HepG2 (cell line): ENCODE data around the gene RASSF7. TPM values are rescaled to one million over a fixed set of nuclear protein-coding genes. Genes with fewer than 3 reads are reported as not detected.

Source experiments
- DR1 ChIP-seq: sonication (generic); formaldehyde crosslinking; IDR thresholded peaks from 2 replicates; pipeline ENCODE4 v1.8.0; 2021; ENCODE audit warnings: mild to moderate bottlenecking, missing genetic modification reagents, inconsistent platforms
- EED ChIP-seq: sonication (generic); formaldehyde crosslinking; IDR thresholded peaks from 2 replicates; pipeline ENCODE4 v1.5.0; 2020; ENCODE audit warnings: mild to moderate bottlenecking, missing genetic modification reagents
- EP300 ChIP-seq, 3 experiments: sonication (generic) in 1 of 3; formaldehyde crosslinking in 1 of 3; IDR thresholded peaks; 2 replicates each; pipeline versions ENCODE4 v1.5.1 to v1.6.1; 2011 to 2020; ENCODE audit warnings: low read depth in 2 of 3, low read length in 2 of 3, borderline replicate concordance in 1 of 3, improper control_type of control experiment in 1 of 3, mild to moderate bottlenecking in 1 of 3, missing genetic modification reagents in 1 of 3, moderate library complexity in 1 of 3
- FOXP1 ChIP-seq, 2 experiments: fragments of 450-650 bp in 1 of 2; IDR thresholded peaks; 2 replicates each; pipeline ENCODE4 v1.6.1; 2017 to 2018; ENCODE audit warnings: antibody characterized with exemption in 1 of 2
- HOXA5 ChIP-seq: sonication (generic); formaldehyde crosslinking; IDR thresholded peaks from 2 replicates; pipeline ENCODE4 v1.4.0; 2020; ENCODE audit warnings: missing genetic modification reagents
- MNT ChIP-seq: fragments of 450-650 bp; IDR thresholded peaks from 2 replicates; pipeline ENCODE4 v1.6.1; 2016
- NAIF1 ChIP-seq: sonication (generic); formaldehyde crosslinking; IDR thresholded peaks from 2 replicates; pipeline ENCODE4 v1.5.0; 2020; ENCODE audit warnings: mild to moderate bottlenecking, missing genetic modification reagents, borderline replicate concordance
- NR1H2 ChIP-seq: sonication (generic); formaldehyde crosslinking; IDR thresholded peaks from 2 replicates; pipeline ENCODE4 v1.8.1; 2022; ENCODE audit warnings: low read depth, missing genetic modification reagents, borderline replicate concordance
- RELA ChIP-seq: sonication (generic); formaldehyde crosslinking; IDR thresholded peaks from 2 replicates; pipeline ENCODE4 v1.4.0; 2020; ENCODE audit warnings: missing genetic modification reagents
- SMAD3 ChIP-seq: sonication (generic); formaldehyde crosslinking; IDR thresholded peaks from 2 replicates; pipeline ENCODE4 v1.4.0; 2020; ENCODE audit warnings: missing genetic modification reagents
- SOX13 ChIP-seq, 3 experiments: fragments of 450-650 bp in 1 of 3; sonication (generic) in 1 of 3; formaldehyde crosslinking in 1 of 3; IDR thresholded peaks in 2 of 3; conservative IDR thresholded peaks in 1 of 3; 2 replicates each; pipeline versions ENCODE4 v1.5.0 to v1.6.1; 2016 to 2020; ENCODE audit warnings: antibody characterized with exemption in 1 of 3, mild to moderate bottlenecking in 1 of 3, missing compliant biosample characterization in 1 of 3, missing genetic modification reagents in 1 of 3, moderate library complexity in 1 of 3
- SP2 ChIP-seq: sonication (generic); formaldehyde crosslinking; IDR thresholded peaks from 2 replicates; pipeline ENCODE4 v1.5.1; 2020; ENCODE audit warnings: mild to moderate bottlenecking, missing genetic modification reagents
- THAP11 ChIP-seq: IDR thresholded peaks from 2 replicates; pipeline ENCODE4 v1.6.1; 2016; ENCODE audit warnings: missing biosample characterization, missing genetic modification reagents
- TMF1 ChIP-seq: sonication (generic); formaldehyde crosslinking; IDR thresholded peaks from 2 replicates; pipeline ENCODE4 v1.8.1; 2022; ENCODE audit warnings: low read depth, missing genetic modification reagents
- TRIM24 ChIP-seq: sonication (generic); formaldehyde crosslinking; IDR thresholded peaks from 2 replicates; pipeline ENCODE4 v1.8.0; 2022; ENCODE audit warnings: mild to moderate bottlenecking, missing genetic modification reagents
- XBP1 ChIP-seq: sonication (generic); formaldehyde crosslinking; IDR thresholded peaks from 2 replicates; pipeline ENCODE4 v1.5.0; 2020; ENCODE audit warnings: missing genetic modification reagents
- ZNF24 ChIP-seq: fragments of 450-650 bp; IDR thresholded peaks from 2 replicates; pipeline ENCODE4 v1.6.1; 2017; ENCODE audit warnings: antibody characterized with exemption, mild to moderate bottlenecking
- ZNF253 ChIP-seq: sonication (generic); formaldehyde crosslinking; IDR thresholded peaks from 2 replicates; pipeline ENCODE4 v1.8.0; 2022; ENCODE audit warnings: mild to moderate bottlenecking, missing genetic modification reagents, borderline replicate concordance
- ZNF30 ChIP-seq: sonication (generic); formaldehyde crosslinking; IDR thresholded peaks from 2 replicates; pipeline ENCODE4 v1.5.0; 2020; ENCODE audit warnings: mild to moderate bottlenecking, missing genetic modification reagents
- ZNF430 ChIP-seq: sonication (generic); formaldehyde crosslinking; IDR thresholded peaks from 2 replicates; pipeline ENCODE4 v1.9.0; 2021; ENCODE audit warnings: mild to moderate bottlenecking, missing genetic modification reagents
- ZNF75D ChIP-seq: sonication (generic); formaldehyde crosslinking; IDR thresholded peaks from 2 replicates; pipeline ENCODE4 v1.8.1; 2023; ENCODE audit warnings: missing genetic modification reagents, mild to moderate bottlenecking, borderline replicate concordance
- ZSCAN21 ChIP-seq: sonication (generic); formaldehyde crosslinking; IDR thresholded peaks from 2 replicates; pipeline ENCODE4 v1.8.0; 2022; ENCODE audit warnings: mild to moderate bottlenecking, missing genetic modification reagents, moderate library complexity, borderline replicate concordance
- polyA plus RNA-seq, 8 experiments: library from polyadenylated mRNA; depleted of rRNA in 3 of 8; stranded (reverse) in 7 of 8; unstranded in 1 of 8; fragments of >200 nt; fragmentation: Illumina TruSeq in 4 of 8; extraction: Trizol in 4 of 8; gene quantifications; 2 replicates each; pipeline versions ENCODE4 v1.2.1 to v1.2.3, GENCODE V29; 2011 to 2016; ENCODE audit warnings: low read depth in 4 of 8, missing spikeins in 1 of 8, mixed read lengths in 1 of 8; ENCODE audit not compliant: insufficient read depth in 1 of 8
- total RNA-seq, 5 experiments: library from RNA; depleted of rRNA; stranded (reverse); fragments of >200 nt; fragmentation: Illumina TruSeq; extraction: Trizol; gene quantifications; 2 replicates each; pipeline ENCODE4 v1.2.3, GENCODE V29; 2016; ENCODE audit warnings: low read depth in 1 of 5
- TF ChIP-seq, protein P1 (sequence below): sonication (generic); formaldehyde crosslinking; IDR thresholded peaks from 2 replicates; pipeline ENCODE4 v1.5.1; 2020; ENCODE audit warnings: mild to moderate bottlenecking, missing genetic modification reagents
- TF ChIP-seq, protein P2 (sequence below): sonication (generic); formaldehyde crosslinking; IDR thresholded peaks from 2 replicates; pipeline ENCODE4 v1.4.0; 2020; ENCODE audit warnings: missing genetic modification reagents

RASSF7 gene
- total and polyA plus RNA-seq, 2 of the 13 experiments (the other 11 are each of a cell fraction or from before 2014, with no cell fraction given): 20.2 to 28.6 TPM

DNA sequence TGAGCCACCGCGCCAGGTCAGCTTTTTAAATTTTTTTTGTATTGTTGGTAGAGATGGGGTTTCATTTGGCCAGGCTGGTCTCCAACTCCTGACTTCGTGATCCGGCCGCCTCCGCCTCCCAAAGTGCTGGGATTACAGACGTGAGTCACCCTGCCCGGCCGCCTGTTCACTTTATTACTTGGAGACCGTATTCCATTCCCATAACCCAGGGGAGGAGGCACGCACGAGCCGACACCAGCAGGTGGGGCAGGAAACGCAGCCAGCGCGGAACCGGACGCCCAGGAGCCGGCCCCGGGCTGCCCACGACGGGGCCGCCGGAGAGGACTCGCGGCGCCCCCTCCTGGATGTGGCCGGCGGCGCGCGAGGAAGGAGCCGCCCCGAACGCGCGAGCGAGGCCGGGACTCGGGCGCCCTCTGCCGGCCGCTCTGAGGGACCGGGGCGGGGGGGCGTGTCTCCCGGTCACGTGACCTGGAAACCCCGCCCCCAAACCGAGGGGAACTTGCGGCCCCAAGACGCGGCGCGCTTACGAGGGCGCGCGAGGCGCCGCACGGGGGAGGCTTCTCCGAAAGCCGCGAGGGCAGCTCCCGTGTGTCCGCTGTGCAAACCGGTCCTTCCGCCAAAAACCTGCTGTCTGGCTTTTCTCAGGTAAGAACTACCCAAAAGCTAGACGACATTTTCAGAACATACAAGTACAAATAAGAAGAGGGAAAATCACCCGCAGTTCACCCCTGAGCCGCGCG, 42.1 kb upstream of the RASSF7 start (continued):
- TF ChIP-seq ZSCAN21 (CRISPR knock-in tag): peak; percentile 3; the same call in 1 of the 2 replicates
- TF ChIP-seq ZNF253 (CRISPR knock-in tag): no peak
- TF ChIP-seq ZNF430 (CRISPR knock-in tag): peak; percentile 47; the same call in 1 of the 2 replicates
- TF ChIP-seq SP2 (CRISPR knock-in tag): no peak
- no peak for TF ChIP-seq RELA
- TF ChIP-seq, protein P1, sequence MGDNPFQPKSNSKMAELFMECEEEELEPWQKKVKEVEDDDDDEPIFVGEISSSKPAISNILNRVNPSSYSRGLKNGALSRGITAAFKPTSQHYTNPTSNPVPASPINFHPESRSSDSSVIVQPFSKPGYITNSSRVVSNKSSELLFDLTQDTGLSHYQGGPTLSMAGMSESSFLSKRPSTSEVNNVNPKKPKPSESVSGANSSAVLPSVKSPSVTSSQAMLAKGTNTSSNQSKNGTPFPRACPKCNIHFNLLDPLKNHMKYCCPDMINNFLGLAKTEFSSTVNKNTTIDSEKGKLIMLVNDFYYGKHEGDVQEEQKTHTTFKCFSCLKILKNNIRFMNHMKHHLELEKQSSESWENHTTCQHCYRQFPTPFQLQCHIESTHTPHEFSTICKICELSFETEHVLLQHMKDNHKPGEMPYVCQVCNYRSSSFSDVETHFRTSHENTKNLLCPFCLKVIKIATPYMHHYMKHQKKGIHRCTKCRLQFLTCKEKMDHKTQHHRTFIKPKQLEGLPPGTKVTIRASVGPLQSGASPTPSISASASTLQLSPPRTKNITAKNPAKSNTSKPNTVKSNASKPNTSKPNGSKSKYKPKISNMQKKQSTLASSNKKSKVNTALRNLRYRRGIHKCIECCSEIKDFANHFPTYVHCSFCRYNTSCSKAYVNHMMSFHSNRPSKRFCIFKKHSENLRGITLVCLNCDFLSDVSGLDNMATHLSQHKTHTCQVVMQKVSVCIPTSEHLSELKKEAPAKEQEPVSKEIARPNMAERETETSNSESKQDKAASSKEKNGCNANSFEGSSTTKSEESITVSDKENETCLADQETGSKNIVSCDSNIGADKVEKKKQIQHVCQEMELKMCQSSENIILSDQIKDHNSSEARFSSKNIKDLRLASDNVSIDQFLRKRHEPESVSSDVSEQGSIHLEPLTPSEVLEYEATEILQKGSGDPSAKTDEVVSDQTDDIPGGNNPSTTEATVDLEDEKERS (CRISPR knock-in tag): no peak
- 0 out of 2 replicates have a peak, but pooled peaks have one; percentile 45 for TF ChIP-seq TMF1 (CRISPR knock-in tag)
- no peak for TF ChIP-seq ZNF75D
- TF ChIP-seq NAIF1 (CRISPR knock-in tag): no peak
- TF ChIP-seq ZNF24: peak; percentile 22; the same call in 1 of the 2 replicates
- no peak for TF ChIP-seq DR1 (CRISPR knock-in tag)
- TF ChIP-seq FOXP1 (IDR thresholded peaks at IDR 0.05): no peak
- no peak for TF ChIP-seq FOXP1 (CRISPR knock-in tag; IDR thresholded peaks at IDR 0.05)
- TF ChIP-seq TRIM24 (CRISPR knock-in tag): no peak
- TF ChIP-seq ZNF30: no peak
- TF ChIP-seq EP300 (IDR thresholded peaks at IDR 0.05; ENCODE audit: low read depth in 2 of 2, low read length in 2 of 2): no peak
- no peak for TF ChIP-seq EP300 (CRISPR knock-in tag; IDR thresholded peaks at IDR 0.05; ENCODE audit: borderline replicate concordance)
- TF ChIP-seq EED: 0 out of 2 replicates have a peak, but pooled peaks have one; percentile 38
- no peak for TF ChIP-seq HOXA5 (CRISPR knock-in tag)
- no peak for TF ChIP-seq SMAD3 (CRISPR knock-in tag)
- TF ChIP-seq, protein P2, sequence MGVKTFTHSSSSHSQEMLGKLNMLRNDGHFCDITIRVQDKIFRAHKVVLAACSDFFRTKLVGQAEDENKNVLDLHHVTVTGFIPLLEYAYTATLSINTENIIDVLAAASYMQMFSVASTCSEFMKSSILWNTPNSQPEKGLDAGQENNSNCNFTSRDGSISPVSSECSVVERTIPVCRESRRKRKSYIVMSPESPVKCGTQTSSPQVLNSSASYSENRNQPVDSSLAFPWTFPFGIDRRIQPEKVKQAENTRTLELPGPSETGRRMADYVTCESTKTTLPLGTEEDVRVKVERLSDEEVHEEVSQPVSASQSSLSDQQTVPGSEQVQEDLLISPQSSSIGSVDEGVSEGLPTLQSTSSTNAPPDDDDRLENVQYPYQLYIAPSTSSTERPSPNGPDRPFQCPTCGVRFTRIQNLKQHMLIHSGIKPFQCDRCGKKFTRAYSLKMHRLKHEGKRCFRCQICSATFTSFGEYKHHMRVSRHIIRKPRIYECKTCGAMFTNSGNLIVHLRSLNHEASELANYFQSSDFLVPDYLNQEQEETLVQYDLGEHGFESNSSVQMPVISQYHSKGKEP: no peak
- TF ChIP-seq XBP1 (CRISPR knock-in tag): no peak
- TF ChIP-seq SOX13 (IDR thresholded peaks at IDR 0.05): no peak
- TF ChIP-seq SOX13 (CRISPR knock-in tag; conservative IDR thresholded peaks at IDR 0.05 in 1 of 2, IDR thresholded peaks at IDR 0.05 in 1 of 2): no peak
- peak; percentile 81 for TF ChIP-seq THAP11
- TF ChIP-seq MNT: no peak; the same call in 1 of the 2 replicates
- TF ChIP-seq NR1H2 (CRISPR knock-in tag): no peak
